Esophagus squamous epithelium (tissue), 4 donors: ENCODE data around the gene JARID2.

Source experiments
- CTCF ChIP-seq, 6 experiments: fragments of 450-650 bp in 4 of 6; fragments of 200-600 bp in 2 of 6; sonication (generic) in 2 of 6; IDR thresholded peaks; one replicate each; pipeline ENCODE4 v1.5.1; 2016 to 2019; ENCODE audit warnings: antibody characterized with exemption in 6 of 6, mild to moderate bottlenecking in 4 of 6, moderate library complexity in 4 of 6
- POLR2A ChIP-seq, 4 donors: fragments of 450-650 bp; IDR thresholded peaks; one replicate each; pipeline ENCODE4 v1.6.1; 2017; ENCODE audit warnings: antibody characterized with exemption in 4 of 4, mild to moderate bottlenecking in 4 of 4, moderate library complexity in 3 of 4

- TF ChIP-seq CTCF (IDR thresholded peaks at IDR 0.05), result no peak
- TF ChIP-seq POLR2A (IDR thresholded peaks at IDR 0.05), result no peak
Observed at GRCh38 chr6:15489261-15489962, 243.5 kb downstream of the JARID2 start.
